Measurements from ENCODE around the gene FHIT. TPM values are rescaled to one million over a fixed set of nuclear protein-coding genes. Genes with fewer than 3 reads are reported as not detected.

The FHIT gene
- total RNA-seq, 1 donor from 2014 or later = 22.6 TPM

DNA sequence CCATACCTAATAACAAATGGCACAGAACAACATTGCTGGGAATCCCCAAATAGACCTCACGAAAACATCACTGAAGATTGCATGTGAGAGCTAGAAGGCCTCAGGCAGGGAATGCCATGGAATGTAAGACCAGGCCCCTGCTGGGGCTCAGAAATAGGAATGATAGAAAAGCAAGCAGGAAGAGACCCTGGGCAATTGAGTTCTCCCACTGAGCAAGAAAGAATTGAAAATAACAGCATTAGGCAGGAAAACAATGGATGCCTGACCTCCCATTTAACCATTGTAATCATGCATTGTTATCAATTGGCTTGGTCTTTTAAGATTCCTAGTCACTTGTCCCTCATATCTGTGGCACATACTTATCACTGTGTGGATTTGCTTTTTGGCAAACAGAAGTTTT is 581.6 kb downstream of the FHIT start:
- H3K27me3 Mint-ChIP-seq (ENCODE audit: insufficient read depth) = no peaks in the 10 kb centered on the region
- no peaks in the 10 kb centered on the region for H3K4me1 Mint-ChIP-seq (ENCODE audit: low read depth)
- peaks cover 2% of the 10 kb centered on the region for H3K36me3 Mint-ChIP-seq (ENCODE audit: low read depth)
- no peak for DNase-seq (ENCODE audit: low spot score)
- intact Hi-C loops (cut with micrococcal nuclease) = no loop called here
- H3K9me3 Mint-ChIP-seq = peaks cover 13% of the 10 kb centered on the region
- no peak overlapping the region for H3K27ac Mint-ChIP-seq
- no peak overlapping the region for H3K4me3 Mint-ChIP-seq

DNA sequence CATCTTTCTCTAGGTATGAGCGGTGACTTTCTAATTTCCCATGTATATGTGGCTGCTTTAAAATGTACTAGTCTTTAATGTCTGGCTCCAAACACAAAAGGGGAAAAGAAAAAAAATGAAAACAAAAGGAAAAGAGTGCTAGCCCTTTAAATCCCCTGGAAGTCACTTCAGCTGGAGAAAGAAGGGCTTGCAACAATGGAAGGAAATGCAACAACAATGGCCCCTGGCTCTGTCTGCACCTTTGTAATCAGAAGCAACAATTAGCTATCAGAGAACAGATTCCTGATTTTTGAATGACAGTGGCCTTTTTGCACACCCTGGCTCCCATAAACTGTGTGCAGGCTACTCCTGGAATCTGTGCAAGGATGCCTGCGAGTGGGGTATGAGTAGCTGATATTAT is 591.2 kb downstream of the FHIT start:
- Mint-ChIP-seq H3K9me3 (peaks cover 29% of the 10 kb centered on the region), H3K36me3 (ENCODE audit: low read depth) (no peaks in the 10 kb centered on the region), H3K27ac (no peak overlapping the region), H3K4me1 (ENCODE audit: low read depth) (no peaks in the 10 kb centered on the region), H3K27me3 (ENCODE audit: insufficient read depth) (no peaks in the 10 kb centered on the region), H3K4me3 (no peak overlapping the region)
- intact Hi-C loops (cut with micrococcal nuclease) = no loop called here
- no peak for DNase-seq (ENCODE audit: low spot score)

DNA sequence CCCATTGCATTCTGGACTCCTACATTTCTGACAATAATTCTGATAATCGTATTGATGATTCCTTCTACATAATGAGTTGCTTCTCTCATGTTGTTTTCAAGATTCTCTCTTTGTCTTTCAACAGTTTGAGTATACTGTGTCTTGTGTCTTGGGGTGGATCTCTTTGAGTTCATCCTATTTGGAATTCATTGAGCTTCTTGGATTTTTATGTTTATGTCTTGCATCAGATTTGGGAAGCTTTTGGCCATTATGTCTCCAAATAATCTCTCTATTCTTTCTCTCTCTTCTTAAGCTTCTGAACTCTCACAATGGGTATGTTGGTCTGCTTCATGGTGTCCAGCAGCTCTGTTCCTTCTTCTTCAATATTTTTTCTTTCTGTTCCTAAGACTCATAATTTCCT is 592.2 kb downstream of the FHIT start:
- no peaks in the 10 kb centered on the region for H3K27me3 Mint-ChIP-seq (ENCODE audit: insufficient read depth)
- no peaks in the 10 kb centered on the region for H3K36me3 Mint-ChIP-seq (ENCODE audit: low read depth)

DNA sequence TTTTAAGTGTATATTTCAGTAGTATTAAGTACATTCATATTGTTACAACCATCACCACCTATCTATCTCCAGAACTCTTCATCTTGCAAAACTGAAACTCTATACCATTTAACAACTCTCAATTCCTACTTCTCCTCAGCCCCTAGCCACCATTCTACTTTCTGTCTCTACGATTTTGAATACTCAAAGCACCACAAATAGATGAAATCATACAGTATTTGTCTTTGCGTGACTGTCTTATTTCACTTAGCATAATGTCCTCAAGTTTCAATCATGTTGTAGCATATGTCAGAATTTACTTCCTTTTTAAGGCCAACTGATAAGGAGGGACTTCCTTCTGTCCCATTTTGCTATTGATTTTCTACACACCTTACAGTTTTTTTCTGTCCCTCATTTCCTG is 593.3 kb downstream of the FHIT start:
- no peaks in the 10 kb centered on the region for H3K27me3 Mint-ChIP-seq (ENCODE audit: insufficient read depth)
- no peak for DNase-seq (ENCODE audit: low spot score)
- H3K36me3 Mint-ChIP-seq (ENCODE audit: low read depth) = no peaks in the 10 kb centered on the region
- H3K4me1 Mint-ChIP-seq (ENCODE audit: low read depth) = no peaks in the 10 kb centered on the region
- no peak overlapping the region for H3K4me3 Mint-ChIP-seq
- no peak overlapping the region for H3K27ac Mint-ChIP-seq
- intact Hi-C loops (cut with micrococcal nuclease) = no loop called here
- H3K9me3 Mint-ChIP-seq = peaks cover 25% of the 10 kb centered on the region

More for the DNA sequence above, 592.2 kb downstream of the FHIT start:
- Mint-ChIP-seq H3K27ac (no peak overlapping the region), H3K4me3 (no peak overlapping the region), H3K4me1 (ENCODE audit: low read depth) (no peaks in the 10 kb centered on the region), H3K9me3 (peaks cover 25% of the 10 kb centered on the region)
- no peak for DNase-seq (ENCODE audit: low spot score)
- intact Hi-C loops (cut with micrococcal nuclease) = no loop called here

DNA sequence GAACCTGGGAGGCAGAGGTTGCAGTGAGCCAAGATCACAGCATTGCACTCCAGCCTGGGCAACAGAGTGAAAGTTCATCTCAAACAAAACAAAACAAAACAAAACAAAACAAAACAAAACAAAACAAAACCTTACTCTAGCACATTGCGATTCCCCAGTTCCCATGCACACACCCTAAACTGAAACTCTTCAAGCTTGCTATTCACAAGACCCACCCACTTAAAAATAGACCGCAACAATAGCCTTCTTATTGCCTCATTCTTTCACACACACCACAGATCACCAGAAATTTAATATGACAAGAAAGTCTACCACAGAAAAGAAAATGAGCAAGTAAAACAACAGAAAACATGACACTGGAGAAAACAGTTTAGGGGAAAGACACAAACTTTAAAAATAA is 598.4 kb downstream of the FHIT start:
- Mint-ChIP-seq H3K36me3 (ENCODE audit: low read depth) (no peaks in the 10 kb centered on the region), H3K27ac (no peak overlapping the region), H3K4me3 (no peak overlapping the region), H3K4me1 (ENCODE audit: low read depth) (no peaks in the 10 kb centered on the region), H3K9me3 (no peaks in the 10 kb centered on the region), H3K27me3 (ENCODE audit: insufficient read depth) (no peaks in the 10 kb centered on the region)
- intact Hi-C loops (cut with micrococcal nuclease) = no loop called here
- no peak for DNase-seq (ENCODE audit: low spot score)

DNA sequence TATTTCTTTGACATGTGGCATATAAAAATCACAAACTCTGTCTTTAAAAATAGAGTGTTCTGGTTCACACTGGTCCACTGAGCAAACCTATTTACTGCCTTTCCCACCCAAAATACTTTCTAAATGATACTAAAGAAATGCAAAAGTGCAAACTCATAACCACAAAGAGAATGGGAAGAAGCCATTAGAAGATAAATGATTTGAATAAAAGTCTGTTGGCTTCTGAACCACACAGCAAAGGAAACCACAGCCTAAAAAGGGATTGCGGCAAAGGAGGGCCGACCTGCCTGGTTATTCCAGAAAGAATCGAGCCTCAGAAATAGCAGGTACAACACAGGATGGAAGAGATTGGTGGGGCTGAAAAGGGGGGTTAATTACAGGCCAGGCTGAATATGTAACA is 599.5 kb downstream of the FHIT start:
- intact Hi-C loops (cut with micrococcal nuclease) = no loop called here
- no peaks in the 10 kb centered on the region for H3K36me3 Mint-ChIP-seq (ENCODE audit: low read depth)
- H3K9me3 Mint-ChIP-seq = no peaks in the 10 kb centered on the region
- no peak for DNase-seq (ENCODE audit: low spot score)
- H3K4me1 Mint-ChIP-seq (ENCODE audit: low read depth) = no peaks in the 10 kb centered on the region
- no peaks in the 10 kb centered on the region for H3K27me3 Mint-ChIP-seq (ENCODE audit: insufficient read depth)
- no peak overlapping the region for H3K27ac Mint-ChIP-seq
- no peak overlapping the region for H3K4me3 Mint-ChIP-seq

DNA sequence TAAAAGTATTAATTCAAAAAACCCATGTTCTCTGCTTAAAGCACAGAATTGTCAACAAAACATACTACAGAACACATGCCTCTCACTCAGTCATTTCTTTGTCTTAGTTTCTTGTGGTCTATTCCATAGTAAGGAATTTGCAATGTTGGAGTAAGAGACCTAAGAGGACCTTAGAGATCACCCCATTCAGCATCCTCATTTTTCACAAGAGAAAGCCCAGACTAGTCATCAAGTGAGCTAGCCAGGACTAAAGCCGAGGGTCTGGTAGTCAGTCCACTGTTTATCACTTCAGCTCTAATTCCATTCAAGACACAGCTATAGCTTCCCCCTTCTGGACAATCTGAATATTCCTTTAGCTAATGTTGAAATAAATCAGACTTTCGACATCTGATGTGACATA is 601.1 kb downstream of the FHIT start:
- no peak overlapping the region for H3K4me3 Mint-ChIP-seq
- intact Hi-C loops (cut with micrococcal nuclease) = no loop called here
- DNase-seq (ENCODE audit: low spot score) = no peak
- no peaks in the 10 kb centered on the region for H3K9me3 Mint-ChIP-seq
- no peak overlapping the region for H3K27ac Mint-ChIP-seq
- H3K4me1 Mint-ChIP-seq (ENCODE audit: low read depth) = no peaks in the 10 kb centered on the region
- H3K27me3 Mint-ChIP-seq (ENCODE audit: insufficient read depth) = no peaks in the 10 kb centered on the region
- no peaks in the 10 kb centered on the region for H3K36me3 Mint-ChIP-seq (ENCODE audit: low read depth)

DNA sequence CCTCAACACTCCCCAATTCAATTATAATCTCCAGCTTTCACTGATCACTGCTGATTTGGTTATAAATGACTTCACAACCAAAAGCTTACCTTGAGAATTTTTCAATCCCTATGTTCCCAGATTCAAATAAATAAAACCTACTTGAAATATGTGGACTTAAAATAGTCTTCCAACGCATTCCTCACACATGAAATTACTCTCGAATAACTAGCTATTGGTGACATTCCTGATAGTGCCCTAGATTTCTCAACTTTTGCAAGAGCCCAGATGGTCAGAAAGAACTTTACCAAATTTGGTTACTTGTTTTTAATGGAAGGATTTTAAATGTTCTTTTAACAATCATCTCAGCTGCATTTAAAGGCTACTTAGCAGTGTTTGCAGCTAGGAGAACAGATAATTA is 605.5 kb downstream of the FHIT start:
- no peaks in the 10 kb centered on the region for H3K9me3 Mint-ChIP-seq

DNA sequence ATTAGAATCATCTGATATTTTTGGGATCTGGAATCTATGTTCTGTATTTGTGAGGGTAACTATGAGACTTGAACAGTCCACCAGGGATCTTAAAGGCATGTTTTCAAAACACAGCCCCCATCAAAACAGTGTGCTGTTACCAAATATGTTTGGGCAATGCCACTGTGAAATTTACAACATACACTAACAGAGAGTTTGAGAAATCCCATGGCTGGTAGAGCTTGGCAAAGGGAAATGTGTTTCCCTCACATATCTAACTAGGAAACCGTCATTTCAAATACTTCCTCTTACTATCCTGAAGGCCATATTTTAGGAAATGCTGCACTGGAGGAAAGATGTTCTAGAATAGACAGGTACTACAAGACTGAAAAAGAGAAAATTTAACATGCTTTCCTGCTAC is 607.4 kb downstream of the FHIT start:
- H3K36me3 Mint-ChIP-seq (ENCODE audit: low read depth) = no peaks in the 10 kb centered on the region
- no peak overlapping the region for H3K4me3 Mint-ChIP-seq
- DNase-seq (ENCODE audit: low spot score) = no peak
- H3K27me3 Mint-ChIP-seq (ENCODE audit: insufficient read depth) = peaks cover 9% of the 10 kb centered on the region
- H3K27ac Mint-ChIP-seq = no peak overlapping the region
- no peaks in the 10 kb centered on the region for H3K4me1 Mint-ChIP-seq (ENCODE audit: low read depth)
- intact Hi-C loops (cut with micrococcal nuclease) = no loop called here
- H3K9me3 Mint-ChIP-seq = no peaks in the 10 kb centered on the region

More for the DNA sequence above, 605.5 kb downstream of the FHIT start:
- intact Hi-C loops (cut with micrococcal nuclease) = no loop called here
- no peaks in the 10 kb centered on the region for H3K36me3 Mint-ChIP-seq (ENCODE audit: low read depth)
- no peaks in the 10 kb centered on the region for H3K27me3 Mint-ChIP-seq (ENCODE audit: insufficient read depth)
- no peak for DNase-seq (ENCODE audit: low spot score)
- no peaks in the 10 kb centered on the region for H3K4me1 Mint-ChIP-seq (ENCODE audit: low read depth)
- no peak overlapping the region for H3K4me3 Mint-ChIP-seq
- H3K27ac Mint-ChIP-seq = no peak overlapping the region

DNA sequence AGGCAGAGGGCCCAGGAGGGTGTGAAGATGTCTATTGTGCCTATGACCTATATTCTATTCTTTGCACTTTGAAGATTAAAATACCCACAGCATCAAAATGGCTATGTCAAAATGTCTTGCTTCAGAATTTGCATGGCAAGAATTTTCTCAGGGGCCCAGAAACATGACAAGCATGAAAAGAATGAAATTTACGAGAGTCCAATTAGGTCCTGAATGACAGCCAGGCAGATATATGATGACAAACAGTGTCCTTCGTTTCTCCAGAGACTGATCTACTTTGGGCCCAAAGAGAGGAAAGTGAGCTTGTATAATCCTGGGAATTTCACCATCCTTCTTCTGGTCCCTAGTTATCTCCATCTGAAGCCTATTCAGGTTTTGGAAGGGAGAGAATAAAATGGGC is 609.9 kb downstream of the FHIT start:
- H3K27me3 Mint-ChIP-seq (ENCODE audit: insufficient read depth) = peaks cover 9% of the 10 kb centered on the region
- H3K27ac Mint-ChIP-seq = no peak overlapping the region
- H3K4me1 Mint-ChIP-seq (ENCODE audit: low read depth) = no peaks in the 10 kb centered on the region
- H3K4me3 Mint-ChIP-seq = no peak overlapping the region
- no peak for DNase-seq (ENCODE audit: low spot score)
- no peaks in the 10 kb centered on the region for H3K36me3 Mint-ChIP-seq (ENCODE audit: low read depth)
- peaks cover 8% of the 10 kb centered on the region for H3K9me3 Mint-ChIP-seq
- intact Hi-C loops (cut with micrococcal nuclease) = no loop called here

DNA sequence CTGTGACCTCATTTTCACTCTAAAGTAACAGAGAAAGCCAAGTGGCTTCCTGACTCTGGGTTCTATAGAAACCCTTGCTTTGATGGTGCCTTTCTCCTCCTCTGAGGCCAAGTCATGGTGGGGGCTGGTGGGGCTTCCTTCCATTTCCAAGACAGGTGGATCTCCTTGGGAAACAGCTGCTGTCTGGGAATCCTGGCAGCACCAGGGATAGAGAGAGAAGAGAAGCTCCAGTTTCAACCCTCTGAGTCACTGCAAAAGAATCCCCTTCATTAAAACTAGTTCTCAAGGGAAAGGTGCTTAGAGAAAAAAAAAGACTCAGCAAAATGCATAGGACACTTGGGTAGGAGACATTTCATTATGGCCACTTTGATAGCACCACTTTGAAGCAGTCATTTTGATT is 614.4 kb downstream of the FHIT start:
- peaks cover 8% of the 10 kb centered on the region for H3K9me3 Mint-ChIP-seq
- DNase-seq (ENCODE audit: low spot score) = no peak

DNA sequence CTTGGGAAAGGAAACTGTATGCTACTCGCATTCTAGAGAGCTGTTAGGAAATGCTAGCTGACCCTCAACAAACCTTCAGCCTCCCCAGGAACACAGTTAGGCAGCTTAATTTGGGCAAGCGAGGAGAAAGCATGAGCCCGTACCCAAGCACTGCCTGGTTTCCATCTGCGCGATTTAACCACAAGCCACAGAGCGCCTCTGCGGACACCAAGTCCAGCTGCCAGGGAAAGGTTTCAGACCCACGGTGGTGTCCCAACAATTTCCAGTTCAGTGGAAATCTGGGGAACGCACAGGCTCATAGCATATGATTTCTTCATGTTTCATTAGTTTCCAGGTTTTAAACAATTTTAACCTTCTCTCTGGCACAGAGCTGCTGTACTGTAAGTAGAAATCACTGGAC is 617.6 kb downstream of the FHIT start:
- intact Hi-C loops (cut with micrococcal nuclease) = no loop called here

More for the DNA sequence above, 614.4 kb downstream of the FHIT start:
- no peak overlapping the region for H3K4me3 Mint-ChIP-seq
- no peaks in the 10 kb centered on the region for H3K36me3 Mint-ChIP-seq (ENCODE audit: low read depth)
- peaks cover 9% of the 10 kb centered on the region for H3K27me3 Mint-ChIP-seq (ENCODE audit: insufficient read depth)
- intact Hi-C loops (cut with micrococcal nuclease) = no loop called here
- no peaks in the 10 kb centered on the region for H3K4me1 Mint-ChIP-seq (ENCODE audit: low read depth)
- no peak overlapping the region for H3K27ac Mint-ChIP-seq

DNA sequence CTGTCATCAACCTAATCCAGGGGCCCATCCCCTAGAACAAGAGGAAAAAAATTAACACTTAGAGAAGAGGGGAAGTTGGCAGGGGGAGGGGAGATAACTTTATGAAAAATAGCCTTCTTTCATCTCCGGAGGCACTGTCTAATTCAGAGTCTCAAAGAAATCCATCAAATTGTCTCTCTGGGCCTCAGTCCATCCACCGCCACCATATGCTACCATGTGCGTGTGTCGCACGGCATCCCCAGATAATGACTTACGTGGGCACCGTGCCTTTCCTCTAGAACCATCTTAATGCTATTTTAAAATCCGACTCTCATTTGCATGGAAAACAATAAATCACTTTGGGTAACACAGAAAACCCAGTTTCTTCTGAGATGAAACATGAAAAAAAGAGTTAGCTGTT is 619.7 kb downstream of the FHIT start:
- Mint-ChIP-seq H3K27me3 (ENCODE audit: insufficient read depth) (no peaks in the 10 kb centered on the region), H3K4me3 (no peak overlapping the region), H3K36me3 (ENCODE audit: low read depth) (no peaks in the 10 kb centered on the region), H3K4me1 (ENCODE audit: low read depth) (no peaks in the 10 kb centered on the region), H3K9me3 (no peaks in the 10 kb centered on the region), H3K27ac (no peak overlapping the region)
- DNase-seq (ENCODE audit: low spot score) = no peak
- intact Hi-C loops (cut with micrococcal nuclease) = no loop called here

More for the DNA sequence above, 617.6 kb downstream of the FHIT start:
- Mint-ChIP-seq H3K36me3 (ENCODE audit: low read depth) (no peaks in the 10 kb centered on the region), H3K9me3 (peaks cover 8% of the 10 kb centered on the region), H3K4me1 (ENCODE audit: low read depth) (no peaks in the 10 kb centered on the region), H3K27me3 (ENCODE audit: insufficient read depth) (no peaks in the 10 kb centered on the region), H3K4me3 (no peak overlapping the region), H3K27ac (no peak overlapping the region)
- DNase-seq (ENCODE audit: low spot score) = no peak

DNA sequence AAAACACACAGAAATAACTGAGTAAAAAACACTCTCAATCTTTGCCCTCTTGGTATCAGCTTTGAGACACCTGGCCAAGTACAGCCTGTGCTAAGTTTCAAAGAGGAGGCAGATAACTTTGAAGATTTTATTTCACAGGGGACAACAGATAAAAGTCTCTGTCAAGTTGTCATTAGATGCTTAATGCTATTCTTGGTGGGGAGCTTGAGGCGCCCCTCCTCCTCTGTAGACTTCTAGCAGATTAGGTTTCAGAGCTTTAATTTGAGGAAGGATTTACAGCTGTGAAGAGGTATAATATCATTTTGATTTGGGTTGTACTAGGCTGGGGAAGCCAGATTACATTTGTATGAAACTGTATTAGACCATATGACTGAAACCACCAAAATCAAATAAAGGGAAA is 620.3 kb downstream of the FHIT start:
- intact Hi-C loops (cut with micrococcal nuclease) = no loop called here
- H3K36me3 Mint-ChIP-seq (ENCODE audit: low read depth) = no peaks in the 10 kb centered on the region
- H3K27ac Mint-ChIP-seq = no peak overlapping the region
- no peaks in the 10 kb centered on the region for H3K4me1 Mint-ChIP-seq (ENCODE audit: low read depth)
- H3K27me3 Mint-ChIP-seq (ENCODE audit: insufficient read depth) = no peaks in the 10 kb centered on the region
- H3K4me3 Mint-ChIP-seq = no peak overlapping the region
- DNase-seq (ENCODE audit: low spot score) = no peak
- H3K9me3 Mint-ChIP-seq = no peaks in the 10 kb centered on the region
